ENCODE results near the gene PIWIL1. TPM values are rescaled to one million over a fixed set of nuclear protein-coding genes. Genes with fewer than 3 reads are reported as not detected.

Gene PIWIL1
- total RNA-seq (10 to 100 TPM; 53.0 to 71.7 TPM), polyA plus RNA-seq (ENCODE audit: insufficient read depth, low read depth, low replicate concordance) (203 TPM)
- long read RNA-seq, donor 1, partial matches to known transcripts = 0 of 1 reads
- long read RNA-seq, donor 1, other reads (novel, unspliced or antisense) = 0 of 1 reads
- long read RNA-seq, donor 2 = 0 reads

GRCh38 chr12:130337488-130338303 lies at the start of gene PIWIL1:
Gene PIWIL1 (plus strand): TSS chr12:130337887. CDS start chr12:130342592, 4,705 bp downstream.
- Histone ChIP-seq H3K27me3 (no peaks in the 10 kb centered on the region), H3K36me3 (ENCODE audit: low read depth, missing control alignments) (no peaks in the 10 kb centered on the region), H3K4me3 (peak within 1 kb of the TSS; percentile 24 to 47), H3K9me3 (no peaks in the 10 kb centered on the region), H3K4me1 (no peaks in the 10 kb centered on the region), H3K27ac (no peak within 1 kb of the TSS)
- DNase-seq = peak; percentile 86
- intact Hi-C loops (cut with DNase I; ENCODE audit: low total_unique reads) = loop anchor here (5.0 kb wide), 1 partner anchor 290 kb away; no protein-coding TSS in a partner anchor
- TF ChIP-seq, protein P1, sequence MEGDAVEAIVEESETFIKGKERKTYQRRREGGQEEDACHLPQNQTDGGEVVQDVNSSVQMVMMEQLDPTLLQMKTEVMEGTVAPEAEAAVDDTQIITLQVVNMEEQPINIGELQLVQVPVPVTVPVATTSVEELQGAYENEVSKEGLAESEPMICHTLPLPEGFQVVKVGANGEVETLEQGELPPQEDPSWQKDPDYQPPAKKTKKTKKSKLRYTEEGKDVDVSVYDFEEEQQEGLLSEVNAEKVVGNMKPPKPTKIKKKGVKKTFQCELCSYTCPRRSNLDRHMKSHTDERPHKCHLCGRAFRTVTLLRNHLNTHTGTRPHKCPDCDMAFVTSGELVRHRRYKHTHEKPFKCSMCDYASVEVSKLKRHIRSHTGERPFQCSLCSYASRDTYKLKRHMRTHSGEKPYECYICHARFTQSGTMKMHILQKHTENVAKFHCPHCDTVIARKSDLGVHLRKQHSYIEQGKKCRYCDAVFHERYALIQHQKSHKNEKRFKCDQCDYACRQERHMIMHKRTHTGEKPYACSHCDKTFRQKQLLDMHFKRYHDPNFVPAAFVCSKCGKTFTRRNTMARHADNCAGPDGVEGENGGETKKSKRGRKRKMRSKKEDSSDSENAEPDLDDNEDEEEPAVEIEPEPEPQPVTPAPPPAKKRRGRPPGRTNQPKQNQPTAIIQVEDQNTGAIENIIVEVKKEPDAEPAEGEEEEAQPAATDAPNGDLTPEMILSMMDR (IDR thresholded peaks at IDR 0.05) = no peak
- TF ChIP-seq POLR2A (IDR thresholded peaks at IDR 0.05) = no peak
- WGBS, 2 donors = 40 to 79% methylated on average over 31 to 67 of the region's 79 CpGs

DNA sequence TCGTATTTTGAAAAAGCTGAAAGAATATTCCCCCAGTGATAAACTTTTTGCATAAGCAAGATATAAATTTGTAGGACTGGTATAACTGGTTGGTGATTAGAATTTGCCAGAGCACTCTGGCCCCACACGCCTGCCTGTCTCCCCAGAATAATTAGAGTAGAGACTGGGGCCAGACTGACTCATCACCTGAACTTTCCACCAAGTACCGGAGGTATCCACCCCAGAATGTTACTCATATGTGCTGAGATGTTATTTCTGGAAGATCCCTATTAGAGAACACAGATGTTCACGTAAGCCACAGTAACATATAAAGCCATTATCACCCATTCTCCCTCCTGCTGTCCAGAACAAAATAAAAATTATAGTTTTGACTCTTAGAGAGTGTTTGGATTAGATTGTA lies 49.5 kb upstream of the PIWIL1 start:
- no peak for DNase-seq
- 42 to 53% methylated on average over 4 of the region's 4 CpGs for WGBS, 2 donors
- intact Hi-C loops (cut with DNase I; ENCODE audit: low total_unique reads) = no loop called here
- no peak overlapping the region for H3K4me3 ChIP-seq
- no peaks in the 10 kb centered on the region for H3K27me3 ChIP-seq
- no peaks in the 10 kb centered on the region for H3K36me3 ChIP-seq (ENCODE audit: low read depth, missing control alignments)
- no peaks in the 10 kb centered on the region for H3K4me1 ChIP-seq
- H3K9me3 ChIP-seq = no peaks in the 10 kb centered on the region
- no peak for TF ChIP-seq POLR2A (IDR thresholded peaks at IDR 0.05)
- TF ChIP-seq, protein P1 (IDR thresholded peaks at IDR 0.05) = no peak
- no peak overlapping the region for H3K27ac ChIP-seq

DNA sequence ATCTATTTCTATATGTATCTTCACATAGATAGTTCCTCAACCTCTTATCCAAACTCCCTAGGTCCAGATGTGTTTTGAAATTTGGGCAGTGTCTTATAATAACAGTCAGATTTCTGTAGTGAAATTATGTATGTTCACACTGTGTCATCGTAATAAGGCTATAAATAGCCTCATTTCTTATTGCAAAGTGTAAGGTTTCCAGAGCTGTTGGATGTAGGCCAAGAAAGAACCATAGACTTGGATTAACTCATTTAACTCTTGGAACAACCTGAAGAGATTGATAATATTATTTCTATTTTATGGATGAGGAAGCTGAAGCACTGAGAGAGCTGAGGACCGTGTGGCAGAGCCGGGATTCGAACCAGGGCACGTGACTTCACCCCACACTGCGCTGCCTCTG lies 49.0 kb upstream of the PIWIL1 start:
- intact Hi-C loops (cut with DNase I; ENCODE audit: low total_unique reads) = no loop called here

DNA sequence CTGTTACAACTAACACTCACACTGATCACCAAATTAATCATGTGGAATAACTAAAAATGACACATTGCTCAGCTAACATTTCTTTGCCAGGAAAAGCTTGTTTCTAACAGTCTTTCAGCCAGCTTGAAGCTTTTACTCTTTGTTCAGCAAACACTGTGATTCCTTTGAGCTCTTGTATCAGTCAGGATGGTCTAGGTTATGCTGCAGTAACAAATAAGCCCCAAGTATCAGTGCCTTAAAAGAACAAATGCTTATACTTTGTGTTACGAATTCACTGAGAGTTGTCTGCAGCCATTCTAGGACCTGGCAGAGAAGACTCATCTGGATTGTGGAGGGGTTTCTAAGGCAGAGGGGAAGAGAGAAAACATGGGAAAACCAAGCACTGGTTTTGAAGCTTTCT lies 47.6 kb upstream of the PIWIL1 start:
- Histone ChIP-seq H3K4me3 (no peak overlapping the region), H3K36me3 (ENCODE audit: low read depth, missing control alignments) (no peaks in the 10 kb centered on the region), H3K27me3 (no peaks in the 10 kb centered on the region), H3K4me1 (no peaks in the 10 kb centered on the region), H3K9me3 (no peaks in the 10 kb centered on the region), H3K27ac (no peak overlapping the region)
- WGBS, 2 donors = 78 to 93% methylated on average over 1 of the region's 1 CpG
- TF ChIP-seq POLR2A (IDR thresholded peaks at IDR 0.05) = no peak
- TF ChIP-seq, protein P1 (IDR thresholded peaks at IDR 0.05) = no peak
- intact Hi-C loops (cut with DNase I; ENCODE audit: low total_unique reads) = no loop called here
- no peak for DNase-seq

More for the DNA sequence above, 49.0 kb upstream of the PIWIL1 start:
- no peak overlapping the region for H3K27ac ChIP-seq
- no peak for DNase-seq
- TF ChIP-seq, protein P1 (IDR thresholded peaks at IDR 0.05) = no peak
- TF ChIP-seq POLR2A (IDR thresholded peaks at IDR 0.05) = no peak
- no peak overlapping the region for H3K4me3 ChIP-seq
- H3K36me3 ChIP-seq (ENCODE audit: low read depth, missing control alignments) = no peaks in the 10 kb centered on the region
- H3K27me3 ChIP-seq = no peaks in the 10 kb centered on the region
- H3K4me1 ChIP-seq = no peaks in the 10 kb centered on the region
- WGBS, 2 donors = 70 to 71% methylated on average over 6 of the region's 6 CpGs
- H3K9me3 ChIP-seq = no peaks in the 10 kb centered on the region
